Right lobe of liver (tissue), 4 donors: ENCODE measurements around the gene REC114.
"Not testable (repeated sequence)": the region's sequence is repeated elsewhere in the genome, so short reads cannot be mapped to it uniquely, and the experiment has no call there.

Source experiments
- CTCF ChIP-seq, 4 donors: fragments of 200-600 bp in 3 of 4; fragments of 450-650 bp in 1 of 4; IDR thresholded peaks; one replicate each; pipeline versions ENCODE4 v1.5.1 to v1.8.0; 2016 to 2022; ENCODE audit warnings: antibody characterized with exemption in 4 of 4, mild to moderate bottlenecking in 2 of 4
- POLR2A ChIP-seq: fragments of 450-650 bp; IDR thresholded peaks from one replicate; pipeline ENCODE4 v1.6.1; 2017; ENCODE audit warnings: antibody characterized with exemption, mild to moderate bottlenecking
- donor health status: DM: no; HTN: no; CAD: no.
- donor health status: DM: no; HTN: no; CAD: no.
- donor health status: DM: no; HTN: yes; CAD: no.

GRCh38 chr15:73548925-73549324, 106.0 kb downstream of the REC114 start:
- TF ChIP-seq CTCF (IDR thresholded peaks at IDR 0.05); POLR2A: not testable (repeated sequence)
